Upper lobe of right lung (tissue), 1 donor: ENCODE measurements around the gene NAA10. TPM values are rescaled to one million over a fixed set of nuclear protein-coding genes. Genes with fewer than 3 reads are reported as not detected.

Source experiments
- ATAC-seq: fragments of 200-7000 bp; cut with Tn5 transposase; one replicate; pipeline ENCODE4 v1.9.1; 2020; ENCODE audit warnings: mild to moderate bottlenecking, moderate library complexity
- DNase-seq: peaks from one replicate; pipeline ENCODE4 v3.0.0-alpha.2; 2020
- H3K27ac ChIP-seq: fragments of 200-600 bp; one replicate; pipeline ENCODE4 v1.8.0; 2022
- H3K27me3 ChIP-seq: fragments of 200-600 bp; one replicate; pipeline ENCODE4 v1.8.0; 2022; ENCODE audit warnings: mild to moderate bottlenecking
- H3K36me3 ChIP-seq: fragments of 200-600 bp; one replicate; pipeline ENCODE4 v1.8.0; 2022
- H3K4me1 ChIP-seq: fragments of 200-600 bp; one replicate; pipeline ENCODE4 v1.8.0; 2022
- H3K4me3 ChIP-seq: fragments of 200-600 bp; one replicate; pipeline ENCODE4 v1.8.0; 2022; ENCODE audit warnings: mild to moderate bottlenecking
- H3K9me3 ChIP-seq: fragments of 200-600 bp; one replicate; pipeline ENCODE4 v1.8.0; 2022
- CTCF ChIP-seq: fragments of 200-600 bp; IDR thresholded peaks from one replicate; pipeline ENCODE4 v1.8.0; 2022; ENCODE audit warnings: antibody characterized with exemption
- intact Hi-C: fragments of 100-400 bp; cut with DNase I; formaldehyde crosslinking; loops from one replicate; pipeline ENCODE4 v1.11.0; 2022
- total RNA-seq: library from RNA; stranded (reverse); fragmentation: NEBNext Ultra II Directional; extraction: Animal tissue kit (Norgen Biotek cat#: 25700); gene quantifications from one replicate; pipeline ENCODE4 v1.2.1, GENCODE V29; 2021
- donor health status: DM: no; HTN: yes; CAD: no; lungs with severe emphysema.

NAA10 gene
- total RNA-seq, 1 donor from 2014 or later, result 84.6 TPM

DNA sequence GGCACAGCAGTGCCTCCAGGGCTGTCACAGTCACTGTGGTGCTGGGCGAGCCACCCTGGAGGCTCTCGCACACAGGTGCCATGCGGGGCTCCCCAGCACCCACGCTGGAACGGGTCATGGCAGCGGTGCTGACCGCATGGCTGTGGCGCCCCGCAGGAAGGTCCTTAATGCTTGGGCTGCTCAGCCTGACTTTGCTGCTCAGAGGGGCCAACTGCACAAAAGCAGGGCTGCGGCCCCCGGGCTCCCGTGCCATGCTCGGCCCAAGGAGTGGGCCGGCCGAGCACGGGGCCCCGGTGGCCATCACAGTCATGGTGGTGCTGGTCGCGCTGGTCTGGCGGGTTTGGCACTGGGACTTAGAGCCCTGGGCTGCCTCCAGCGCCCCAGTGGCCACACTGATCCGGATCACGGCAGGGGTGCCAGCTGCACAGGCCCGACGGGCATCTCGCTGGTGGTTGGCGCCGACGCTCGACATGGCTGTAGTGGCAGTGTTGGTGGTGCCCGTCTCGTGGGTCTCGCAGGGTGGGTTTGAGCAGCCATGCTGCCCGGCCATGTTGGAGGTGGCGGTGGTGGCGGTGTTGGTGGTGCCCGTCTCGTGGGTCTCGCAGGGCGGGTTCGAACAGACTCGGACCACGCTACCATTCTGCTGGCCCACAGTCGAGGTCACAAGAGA, 19.9 kb upstream of the NAA10 start:
- Histone ChIP-seq H3K27ac (no peak overlapping the region), H3K36me3 (peaks cover 79% of the 10 kb centered on the region), H3K4me3 (no peak overlapping the region), H3K4me1 (no peaks in the 10 kb centered on the region), H3K27me3 (no peaks in the 10 kb centered on the region), H3K9me3 (no peaks in the 10 kb centered on the region)
- intact Hi-C loops, result loop anchor here (10.0 kb wide), 1 partner anchor 190 kb away; the partner anchor contains the start of gene PLXNB3
- DNase-seq, result no peak
- no peak for TF ChIP-seq CTCF
- ATAC-seq, result no peak

DNA sequence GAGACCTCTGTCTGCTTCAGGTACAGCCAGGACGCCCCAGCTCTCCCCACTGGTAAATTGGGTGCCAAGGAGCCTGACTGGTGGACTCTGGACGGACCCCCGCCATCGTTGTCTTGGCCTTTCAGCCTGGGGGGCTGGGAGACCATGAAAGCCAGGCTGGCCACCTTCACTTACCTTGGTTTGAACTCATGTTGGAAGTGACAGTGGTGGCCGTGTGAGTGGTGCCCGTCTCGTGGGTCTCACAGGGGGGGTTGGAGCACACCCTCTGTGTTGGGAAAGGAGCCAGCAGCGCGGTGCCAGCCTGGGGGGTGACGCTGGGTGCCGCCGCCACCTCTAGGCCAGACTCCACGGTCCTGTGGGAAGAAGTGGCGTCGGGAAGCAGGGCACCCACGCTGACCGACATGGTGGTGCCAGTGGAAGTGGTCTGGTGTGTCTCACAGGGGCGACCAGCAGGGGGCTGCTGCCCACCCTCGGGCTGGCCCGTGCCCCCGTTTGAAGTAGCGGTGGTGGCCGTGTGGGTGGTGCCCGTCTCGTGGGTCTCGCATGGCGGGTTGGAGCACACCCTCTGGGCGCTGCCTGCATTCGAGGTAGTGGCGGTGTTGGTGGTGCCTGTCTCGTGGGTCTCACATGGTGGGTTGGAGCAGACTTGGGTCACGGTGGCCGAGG, 19.2 kb upstream of the NAA10 start:
- DNase-seq, result no peak
- Histone ChIP-seq H3K27ac (no peak overlapping the region), H3K27me3 (no peaks in the 10 kb centered on the region), H3K36me3 (peaks cover 78% of the 10 kb centered on the region), H3K4me3 (no peak overlapping the region), H3K9me3 (no peaks in the 10 kb centered on the region), H3K4me1 (peaks cover 3% of the 10 kb centered on the region)
- ATAC-seq, result no peak
- intact Hi-C loops, result loop anchor here (10.0 kb wide), 1 partner anchor 189 kb away; the partner anchor contains the start of gene PLXNB3
- no peak for TF ChIP-seq CTCF

GRCh38 chrX:153953342-153953830, 18.5 kb upstream of the NAA10 start:
- H3K4me3 ChIP-seq, result no peak overlapping the region
- TF ChIP-seq CTCF, result peak; percentile 93
- H3K4me1 ChIP-seq, result peaks cover 3% of the 10 kb centered on the region
- peaks cover 72% of the 10 kb centered on the region for H3K36me3 ChIP-seq
- no peaks in the 10 kb centered on the region for H3K9me3 ChIP-seq
- ATAC-seq (peak; percentile 87), DNase-seq (peak; percentile 76)
- H3K27me3 ChIP-seq, result no peaks in the 10 kb centered on the region
- intact Hi-C loops, result loop anchor here (10.0 kb wide), 1 partner anchor 189 kb away; the partner anchor contains the start of gene PLXNB3
- no peak overlapping the region for H3K27ac ChIP-seq

- no peak overlapping the region for H3K27ac ChIP-seq
- no peaks in the 10 kb centered on the region for H3K27me3 ChIP-seq
- no peaks in the 10 kb centered on the region for H3K9me3 ChIP-seq
- H3K4me1 ChIP-seq, result peaks cover 3% of the 10 kb centered on the region
- TF ChIP-seq CTCF, result no peak
- H3K4me3 ChIP-seq, result no peak overlapping the region
- H3K36me3 ChIP-seq, result peaks cover 63% of the 10 kb centered on the region
- ATAC-seq (no peak), DNase-seq (no peak)
- intact Hi-C loops, result loop anchor here (10.0 kb wide), 1 partner anchor 188 kb away; the partner anchor contains the start of gene PLXNB3
Observed at GRCh38 chrX:153952373-153953026, 17.7 kb upstream of the NAA10 start.

GRCh38 chrX:153951683-153952372, 17.0 kb upstream of the NAA10 start:
- Histone ChIP-seq H3K4me1 (peaks cover 3% of the 10 kb centered on the region), H3K27me3 (no peaks in the 10 kb centered on the region), H3K4me3 (no peak overlapping the region), H3K36me3 (peaks cover 56% of the 10 kb centered on the region), H3K27ac (no peak overlapping the region), H3K9me3 (no peaks in the 10 kb centered on the region)
- TF ChIP-seq CTCF, result no peak
- ATAC-seq (no peak), DNase-seq (no peak)
- intact Hi-C loops, result loop anchor here (10.0 kb wide), 1 partner anchor 187 kb away; the partner anchor contains the start of gene PLXNB3
